OCI-LY1 (cell line): Measurements from ENCODE around the gene UBTD2.

Experiments used
- CTCF ChIP-seq: fragments of 200-600 bp; sonication (generic), shearing (Covaris generic); IDR thresholded peaks from 2 replicates; pipeline ENCODE4 v1.5.1; 2017; ENCODE audit warnings: mild to moderate bottlenecking, antibody characterized with exemption, low read length, moderate library complexity, mixed read lengths
- EZH2 ChIP-seq: fragments of 200-600 bp; sonication (generic), shearing (Covaris generic); IDR thresholded peaks from 2 replicates; pipeline ENCODE4 v1.8.0; 2017; ENCODE audit warnings: borderline replicate concordance, mixed run types, mild to moderate bottlenecking, antibody characterized with exemption, low read length, moderate library complexity, mixed read lengths

GRCh38 chr5:172293054-172293744 is 9.6 kb upstream of the UBTD2 start:
- TF ChIP-seq CTCF (peak; percentile 92), EZH2 (no peak)
